Mesodermal cell (in vitro differentiated cells): Measurements from ENCODE around the gene SH2D7.

ENCODE experiments used
- H3K27ac ChIP-seq: 2 replicates; pipeline ENCODE4 v1.7.0; 2013; ENCODE audit warnings: mild to moderate bottlenecking, low read depth, low read length, moderate library complexity; ENCODE audit not compliant: severe bottlenecking
- H3K36me3 ChIP-seq: 2 replicates; pipeline ENCODE4 v1.7.1; 2013; ENCODE audit warnings: mild to moderate bottlenecking, low read length, moderate library complexity; ENCODE audit not compliant: control insufficient read depth, insufficient read depth
- H3K4me1 ChIP-seq: one replicate; pipeline ENCODE4 v1.7.1; 2013; ENCODE audit warnings: mild to moderate bottlenecking, low read length; ENCODE audit not compliant: insufficient read depth, control insufficient read depth, poor library complexity, severe bottlenecking
- H3K4me3 ChIP-seq: 2 replicates; pipeline ENCODE4 v1.7.0; 2013; ENCODE audit warnings: low read length, control low read depth, mild to moderate bottlenecking; ENCODE audit not compliant: insufficient read depth, poor library complexity, severe bottlenecking; ENCODE audit errors: extremely low read depth
- H3K9me3 ChIP-seq: 2 replicates; pipeline ENCODE4 v1.7.1; 2013; ENCODE audit warnings: mild to moderate bottlenecking, low read length, moderate library complexity; ENCODE audit not compliant: control insufficient read depth
- WGBS, 2 experiments: methylation state at CpG; one replicate each; pipeline ENCODE4 v1.1.5; 2013; ENCODE audit warnings: missing lambda C conversion rate in 2 of 2; ENCODE audit not compliant: insufficient coverage in 2 of 2; 5-methylcytosine and 5-hydroxymethylcytosine counted together

The SH2D7 gene

DNA sequence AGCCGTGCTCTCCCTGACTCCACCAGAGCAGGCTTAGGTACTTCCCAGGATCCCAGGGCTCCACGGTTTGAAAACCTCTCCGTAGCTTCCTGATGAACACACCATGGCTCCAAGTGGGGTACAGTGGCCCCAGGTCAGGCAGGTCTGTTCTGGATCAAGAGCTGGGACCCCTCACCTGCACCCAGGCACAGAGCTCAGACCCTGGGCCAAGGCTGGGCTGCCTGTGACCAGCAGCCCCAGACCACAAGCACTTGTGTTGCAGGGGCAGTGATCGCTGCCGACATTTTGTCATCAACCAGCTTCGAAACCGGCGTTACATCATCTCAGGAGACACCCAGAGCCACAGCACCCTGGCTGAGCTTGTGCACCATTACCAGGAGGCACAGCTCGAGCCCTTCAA lies 5.3 kb downstream of the SH2D7 start:
- Histone ChIP-seq H3K4me3 (no peak overlapping the region), H3K27ac (no peak overlapping the region), H3K9me3 (no peaks in the 10 kb centered on the region), H3K36me3 (no peaks in the 10 kb centered on the region), H3K4me1 (no peaks in the 10 kb centered on the region)
- 81 to 86% methylated on average over 8 to 9 of the region's 9 CpGs for WGBS, 2 experiments

- Histone ChIP-seq H3K4me3 (no peak overlapping the region), H3K27ac (no peak overlapping the region), H3K36me3 (no peaks in the 10 kb centered on the region), H3K4me1 (no peaks in the 10 kb centered on the region), H3K9me3 (no peaks in the 10 kb centered on the region)
- 91 to 93% methylated on average over 8 to 10 of the region's 11 CpGs for WGBS, 2 experiments
Measured at GRCh38 chr15:78098131-78098755, 5.9 kb downstream of the SH2D7 start.

DNA sequence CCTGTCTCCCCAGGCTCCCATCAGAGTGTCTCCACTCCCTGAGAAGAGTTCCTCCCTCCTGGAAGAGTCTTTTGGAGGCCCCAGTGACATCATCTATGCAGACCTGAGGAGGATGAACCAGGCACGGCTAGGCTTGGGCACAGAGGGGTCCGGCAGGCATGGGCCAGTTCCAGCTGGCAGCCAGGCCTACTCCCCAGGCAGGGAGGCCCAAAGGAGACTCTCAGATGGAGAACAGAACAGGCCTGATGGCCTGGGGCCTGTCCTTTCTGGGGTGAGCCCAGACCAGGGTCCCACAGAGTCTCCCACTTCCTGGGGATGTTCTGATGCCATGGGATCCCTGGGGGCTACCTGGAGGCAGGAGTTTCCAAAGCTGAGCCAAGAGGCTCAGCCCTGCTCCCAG lies 8.5 kb downstream of the SH2D7 start:
- 93 to 100% methylated on average over 2 of the region's 2 CpGs for WGBS, 2 experiments
- Histone ChIP-seq H3K4me3 (no peak overlapping the region), H3K9me3 (no peaks in the 10 kb centered on the region), H3K36me3 (no peaks in the 10 kb centered on the region), H3K4me1 (no peaks in the 10 kb centered on the region), H3K27ac (no peak overlapping the region)

DNA sequence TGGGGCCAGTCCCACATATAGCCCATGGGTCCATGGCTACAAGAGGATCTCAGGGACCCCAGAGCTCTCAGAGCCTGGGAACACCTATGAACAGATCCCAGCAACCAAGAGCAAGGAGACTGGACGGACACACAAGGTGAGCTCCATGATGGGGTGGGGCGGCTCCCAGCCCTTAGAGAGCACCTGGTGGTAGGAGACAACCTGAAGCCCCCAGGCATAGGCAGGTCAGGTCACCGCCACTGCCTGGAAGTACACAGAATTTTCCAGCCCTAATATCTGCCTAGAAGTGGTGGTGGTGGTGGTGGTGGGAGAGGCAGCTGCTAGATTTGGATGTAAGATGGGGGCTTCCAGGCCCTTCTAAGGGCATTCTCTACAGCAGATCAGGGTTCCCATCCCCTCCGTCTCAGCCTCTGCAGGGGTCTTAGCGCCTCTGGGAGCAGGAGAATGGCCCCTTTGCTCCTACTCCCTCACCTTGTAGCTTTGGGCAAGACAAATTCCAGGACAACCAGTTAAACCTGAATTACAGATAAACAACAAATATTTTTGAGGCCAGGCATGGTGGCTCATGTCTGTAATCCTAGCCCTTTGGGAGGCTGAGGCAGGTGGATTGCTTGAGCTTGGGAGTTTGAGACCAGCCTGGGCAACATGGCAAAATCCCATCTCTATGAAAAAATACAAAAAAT lies 9.2 kb downstream of the SH2D7 start:
- Histone ChIP-seq H3K9me3 (no peaks in the 10 kb centered on the region), H3K36me3 (no peaks in the 10 kb centered on the region), H3K27ac (no peak overlapping the region), H3K4me1 (no peaks in the 10 kb centered on the region), H3K4me3 (no peak overlapping the region)
- 86 to 96% methylated on average over 2 to 4 of the region's 5 CpGs for whole genome bisulfite sequencing, 2 experiments

DNA sequence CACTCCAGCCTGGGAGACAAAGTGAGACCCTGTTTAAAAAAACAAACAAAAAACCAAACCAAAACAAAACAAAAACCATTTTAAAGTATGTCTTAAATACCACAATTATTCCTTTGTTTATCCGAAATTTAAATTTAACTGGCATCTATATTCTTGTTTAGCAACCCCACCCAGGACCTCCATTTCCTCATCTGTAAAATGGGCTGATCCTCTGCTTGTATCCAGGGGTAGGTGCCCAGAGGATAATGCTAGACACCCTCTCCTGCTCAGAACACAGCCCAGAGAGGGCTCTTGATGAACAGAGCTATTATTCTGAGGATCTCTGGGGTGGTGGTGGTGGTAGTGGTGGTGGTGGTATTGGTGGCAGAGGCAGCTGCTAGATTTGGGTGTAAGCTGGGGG lies 9.8 kb downstream of the SH2D7 start:
- 80 to 100% methylated on average over 1 of the region's 1 CpG for WGBS, 2 experiments
- H3K9me3 ChIP-seq = no peaks in the 10 kb centered on the region
- H3K27ac ChIP-seq = no peak overlapping the region
- H3K36me3 ChIP-seq = no peaks in the 10 kb centered on the region
- H3K4me3 ChIP-seq = no peak overlapping the region
- no peaks in the 10 kb centered on the region for H3K4me1 ChIP-seq

- Histone ChIP-seq H3K4me3 (no peak overlapping the region), H3K9me3 (no peaks in the 10 kb centered on the region), H3K4me1 (no peaks in the 10 kb centered on the region), H3K36me3 (no peaks in the 10 kb centered on the region), H3K27ac (no peak overlapping the region)
- 74 to 77% methylated on average over 4 to 6 of the region's 6 CpGs for WGBS, 2 experiments
Measured at GRCh38 chr15:78102741-78103140, 10.4 kb downstream of the SH2D7 start.

DNA sequence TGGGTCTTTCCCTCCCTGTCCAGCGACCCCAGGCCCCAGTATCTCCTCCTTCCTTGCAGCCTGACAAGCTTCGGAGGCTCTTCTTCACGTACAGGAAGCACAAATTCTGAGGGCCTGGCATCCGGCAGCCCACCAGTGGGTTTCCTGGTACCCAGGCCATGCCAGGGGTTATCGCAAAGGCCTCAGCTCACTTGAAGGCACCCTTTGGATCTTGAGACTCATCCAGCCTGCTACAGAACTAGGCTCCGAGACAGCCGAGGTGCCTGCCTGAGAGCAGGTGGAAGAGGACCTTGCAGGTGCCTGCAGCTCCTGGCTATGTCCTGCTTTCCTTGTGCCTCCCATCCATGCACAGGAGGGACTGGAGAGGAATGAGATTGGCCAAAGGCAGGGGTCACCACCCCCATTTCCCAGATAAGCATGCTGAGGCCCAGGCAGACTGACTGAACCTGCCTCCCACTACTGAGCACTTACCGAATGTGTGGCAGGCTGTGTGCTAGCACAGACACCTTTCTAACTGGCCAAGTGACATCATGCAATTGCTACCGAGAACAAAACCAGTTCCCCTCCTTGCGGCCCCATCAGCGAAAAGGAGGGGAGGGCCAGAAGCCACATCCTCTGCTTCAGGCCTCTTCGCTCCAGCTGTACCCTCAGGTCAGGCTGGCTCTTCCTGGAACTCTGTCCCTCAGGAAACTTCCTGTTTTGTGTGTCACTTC lies 11.2 kb downstream of the SH2D7 start:
- Histone ChIP-seq H3K27ac (no peak overlapping the region), H3K9me3 (no peaks in the 10 kb centered on the region), H3K4me3 (no peak overlapping the region), H3K4me1 (no peaks in the 10 kb centered on the region), H3K36me3 (no peaks in the 10 kb centered on the region)
- 92 to 93% methylated on average over 11 to 12 of the region's 12 CpGs for WGBS, 2 experiments

DNA sequence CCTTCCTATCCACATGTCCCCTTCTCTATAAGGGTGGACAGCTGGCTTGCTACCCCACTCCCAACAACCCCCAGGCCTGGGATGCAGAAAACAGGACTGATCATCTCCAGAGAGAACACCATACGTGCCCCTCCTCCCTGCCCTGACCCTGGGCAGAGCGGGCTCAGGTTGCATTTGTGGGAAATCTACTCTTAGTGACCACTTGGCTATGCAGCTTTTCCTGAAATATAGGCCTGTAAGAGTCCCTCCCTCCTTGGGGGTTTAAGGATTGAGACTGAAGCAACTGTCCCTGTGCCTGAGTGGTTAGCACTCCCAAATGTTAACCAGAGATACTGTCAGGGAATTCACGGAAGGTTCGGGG lies 11.7 kb downstream of the SH2D7 start:
- Histone ChIP-seq H3K36me3 (no peaks in the 10 kb centered on the region), H3K27ac (no peak overlapping the region), H3K9me3 (no peaks in the 10 kb centered on the region), H3K4me3 (no peak overlapping the region), H3K4me1 (no peaks in the 10 kb centered on the region)
- 82 to 97% methylated on average over 3 to 4 of the region's 4 CpGs for WGBS, 2 experiments

GRCh38 chr15:78104566-78105475 lies 12.5 kb downstream of the SH2D7 start:
- Histone ChIP-seq H3K4me3 (no peak overlapping the region), H3K9me3 (no peaks in the 10 kb centered on the region), H3K27ac (no peak overlapping the region), H3K4me1 (no peaks in the 10 kb centered on the region), H3K36me3 (no peaks in the 10 kb centered on the region)
- WGBS, 2 experiments = 83 to 93% methylated on average over 8 of the region's 12 CpGs

DNA sequence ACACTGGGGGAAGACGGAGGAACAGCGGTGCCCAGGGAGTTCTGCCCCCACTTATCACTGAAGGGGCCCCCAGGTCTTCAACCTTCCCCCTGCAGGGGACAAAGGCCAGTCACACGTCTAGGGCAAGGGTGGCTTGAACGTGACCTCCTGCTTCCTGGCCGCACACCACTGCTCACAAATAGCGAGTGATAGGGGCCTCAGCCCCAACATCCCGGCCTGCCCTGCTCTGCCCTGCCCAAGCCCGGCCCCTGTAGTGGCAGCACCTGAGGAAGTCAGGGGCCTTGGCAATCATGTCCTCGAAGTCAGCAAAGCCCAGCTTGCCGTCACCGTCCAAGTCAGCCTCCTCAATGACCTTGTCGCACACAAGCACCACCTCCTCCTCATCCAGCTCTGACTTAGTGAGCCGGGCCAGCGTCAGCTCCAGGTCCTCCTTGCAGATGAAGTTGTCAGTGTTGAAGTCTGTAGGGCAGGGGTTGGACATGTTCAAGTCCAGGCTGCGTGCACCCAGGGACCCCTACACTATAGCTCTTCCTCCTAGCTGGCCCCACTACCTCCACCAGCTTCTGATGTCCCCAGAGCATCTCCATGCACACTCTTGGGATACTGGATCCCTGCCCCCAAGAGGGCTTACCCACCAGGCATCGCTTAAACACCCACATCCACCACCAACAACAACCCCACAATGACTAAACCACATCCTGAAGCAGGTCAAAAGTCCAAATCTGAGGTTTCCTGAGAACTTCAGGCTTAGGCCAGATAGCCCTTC lies 13.3 kb downstream of the SH2D7 start:
- Histone ChIP-seq H3K9me3 (no peaks in the 10 kb centered on the region), H3K4me3 (no peak overlapping the region), H3K36me3 (no peaks in the 10 kb centered on the region), H3K4me1 (no peaks in the 10 kb centered on the region), H3K27ac (no peak overlapping the region)
- 90 to 92% methylated on average over 9 to 11 of the region's 16 CpGs for WGBS, 2 experiments
